GM12801 (cell line): ENCODE measurements around the gene TARBP1.

Experiments
- CTCF ChIP-seq: IDR thresholded peaks from one replicate; pipeline ENCODE4 v1.5.1; 2011; ENCODE audit warnings: control low read depth; ENCODE audit not compliant: insufficient read length; ENCODE audit errors: extremely low read depth

Gene TARBP1

GRCh38 chr1:234484218-234484617 lies 5.2 kb upstream of the TARBP1 start:
- TF ChIP-seq CTCF = no peak

GRCh38 chr1:234481771-234482170 lies 2.8 kb upstream of the TARBP1 start:
- TF ChIP-seq CTCF = no peak

GRCh38 chr1:234479866-234480265 lies 887 bp upstream of the TARBP1 start:
- no peak for TF ChIP-seq CTCF

GRCh38 chr1:234479310-234479559 lies 256 bp upstream of the TARBP1 start:
- TF ChIP-seq CTCF = no peak

- TF ChIP-seq CTCF = no peak
Observed at GRCh38 chr1:234478152-234478480, 863 bp downstream of the TARBP1 start.

- TF ChIP-seq CTCF = no peak
Observed at GRCh38 chr1:234477386-234478151, 1.4 kb downstream of the TARBP1 start.

- TF ChIP-seq CTCF = no peak
Observed at GRCh38 chr1:234476172-234476571, 2.8 kb downstream of the TARBP1 start.

GRCh38 chr1:234475167-234475793 lies 3.7 kb downstream of the TARBP1 start:
- no peak for TF ChIP-seq CTCF
